NCI-H226 (cell line): Measurements from ENCODE around the gene BRD3OS.

Experiments
- DNase-seq: peaks from one replicate; pipeline ENCODE4 v3.0.0-alpha.2; 2015

Gene BRD3OS

GRCh38 chr9:134053941-134054761 is 28.9 kb downstream of the BRD3OS start:
- DNase-seq, result no peak

- no peak for DNase-seq
Measured at GRCh38 chr9:134054891-134055811, 29.9 kb downstream of the BRD3OS start.

GRCh38 chr9:134055981-134056461 is 30.7 kb downstream of the BRD3OS start:
- peak; percentile 95 for DNase-seq

- DNase-seq, result no peak
Measured at GRCh38 chr9:134056483-134057306, 31.4 kb downstream of the BRD3OS start.

GRCh38 chr9:134057307-134057657 is 32.0 kb downstream of the BRD3OS start:
- no peak for DNase-seq

- no peak for DNase-seq
Measured at GRCh38 chr9:134057751-134058701, 32.7 kb downstream of the BRD3OS start.

- peak; percentile 9 for DNase-seq
Measured at GRCh38 chr9:134058716-134059115, 33.4 kb downstream of the BRD3OS start.

GRCh38 chr9:134059188-134059641 is 33.9 kb downstream of the BRD3OS start:
- no peak for DNase-seq

- no peak for DNase-seq
Measured at GRCh38 chr9:134059661-134060395, 34.5 kb downstream of the BRD3OS start.

GRCh38 chr9:134060546-134060945 is 35.3 kb downstream of the BRD3OS start:
- peak; percentile 8 for DNase-seq

- no peak for DNase-seq
Measured at GRCh38 chr9:134061019-134061687, 35.9 kb downstream of the BRD3OS start.

- DNase-seq, result no peak
Measured at GRCh38 chr9:134061688-134062371, 36.5 kb downstream of the BRD3OS start.

GRCh38 chr9:134062461-134063087 is 37.3 kb downstream of the BRD3OS start:
- DNase-seq, result no peak

- DNase-seq, result no peak
Measured at GRCh38 chr9:134063088-134063570, 37.8 kb downstream of the BRD3OS start.

GRCh38 chr9:134063571-134064450 is 38.5 kb downstream of the BRD3OS start:
- DNase-seq, result no peak

- DNase-seq, result no peak
Measured at GRCh38 chr9:134064711-134065110, 39.4 kb downstream of the BRD3OS start.

GRCh38 chr9:134065612-134066419 is 40.5 kb downstream of the BRD3OS start:
- DNase-seq, result peak; percentile 48
